Skeletal muscle tissue (tissue), 4 donors: ENCODE data around the gene HERC6. TPM values are rescaled to one million over a fixed set of nuclear protein-coding genes. Genes with fewer than 3 reads are reported as not detected.
"Not testable (repeated sequence)": the region's sequence is repeated elsewhere in the genome, so short reads cannot be mapped to it uniquely, and the experiment has no call there.

Source experiments
- H3K27ac ChIP-seq: one replicate; pipeline ENCODE4 v1.7.0; 2013; ENCODE audit warnings: mild to moderate bottlenecking, low read depth, low read length, inconsistent platforms
- H3K27me3 ChIP-seq, 3 donors: one replicate each; pipeline ENCODE4 v1.7.0; 2013; ENCODE audit warnings: low read length in 3 of 3; ENCODE audit not compliant: control insufficient read depth in 3 of 3, insufficient read depth in 3 of 3
- H3K36me3 ChIP-seq, 3 donors: one replicate each; pipeline ENCODE4 v1.7.0; 2013; ENCODE audit warnings: low read length in 3 of 3; ENCODE audit not compliant: control insufficient read depth in 3 of 3, insufficient read depth in 3 of 3
- H3K4me1 ChIP-seq, 3 donors: one replicate each; pipeline ENCODE4 v1.7.0; 2013; ENCODE audit warnings: low read length in 3 of 3, mild to moderate bottlenecking in 3 of 3; ENCODE audit not compliant: control insufficient read depth in 3 of 3, insufficient read depth in 3 of 3
- H3K4me3 ChIP-seq, 3 donors: one replicate each; pipeline ENCODE4 v1.7.0; 2013; ENCODE audit warnings: low read length in 3 of 3
- H3K9ac ChIP-seq, 3 donors: one replicate each; pipeline ENCODE4 v1.7.0; 2013; ENCODE audit warnings: low read length in 3 of 3, mild to moderate bottlenecking in 3 of 3, moderate library complexity in 2 of 3, low read depth in 1 of 3
- H3K9me3 ChIP-seq, 3 donors: one replicate each; pipeline ENCODE4 v1.7.0; 2013; ENCODE audit warnings: low read length in 3 of 3; ENCODE audit not compliant: control insufficient read depth in 3 of 3
- total RNA-seq: library from RNA; depleted of rRNA; stranded (reverse); fragments of >200 nt; gene quantifications from one replicate; pipeline ENCODE4 v1.2.3, GENCODE V29; 2014
- donor health status: Osteomylitis.

Gene HERC6
- total RNA-seq, 1 donor from 2014 or later, result 2.6 TPM

GRCh38 chr4:88441696-88442095 is 63.0 kb downstream of the HERC6 start:
- H3K27ac ChIP-seq, result no peak overlapping the region

GRCh38 chr4:88442689-88443191 is 64.1 kb downstream of the HERC6 start:
- H3K9me3 ChIP-seq, result no peaks in the 10 kb centered on the region
- H3K36me3 ChIP-seq, result peaks cover 0 to 7% (median 3%) of the 10 kb centered on the region in 3 donors
- no peaks in the 10 kb centered on the region for H3K4me1 ChIP-seq
- H3K27ac ChIP-seq, result no peak overlapping the region
- H3K9ac ChIP-seq, result no peak overlapping the region
- H3K27me3 ChIP-seq, result no peaks in the 10 kb centered on the region
- no peak overlapping the region for H3K4me3 ChIP-seq

More at GRCh38 chr4:88441696-88442095, 63.0 kb downstream of the HERC6 start:
- H3K27me3 ChIP-seq, result no peaks in the 10 kb centered on the region
- no peaks in the 10 kb centered on the region for H3K4me1 ChIP-seq
- no peaks in the 10 kb centered on the region for H3K9me3 ChIP-seq
- peaks cover 0 to 7% (median 3%) of the 10 kb centered on the region in 3 donors for H3K36me3 ChIP-seq
- no peak overlapping the region for H3K9ac ChIP-seq
- no peak overlapping the region for H3K4me3 ChIP-seq

GRCh38 chr4:88443486-88443885 is 64.8 kb downstream of the HERC6 start:
- Histone ChIP-seq H3K9ac (no peak overlapping the region), H3K4me1 (no peaks in the 10 kb centered on the region), H3K9me3 (no peaks in the 10 kb centered on the region), H3K27ac (no peak overlapping the region), H3K4me3 (no peak overlapping the region), H3K27me3 (no peaks in the 10 kb centered on the region), H3K36me3 (peaks cover 0 to 7% (median 3%) of the 10 kb centered on the region in 3 donors)

GRCh38 chr4:88445252-88445651 is 66.6 kb downstream of the HERC6 start:
- no peak overlapping the region for H3K27ac ChIP-seq
- no peaks in the 10 kb centered on the region for H3K9me3 ChIP-seq
- no peak overlapping the region for H3K9ac ChIP-seq
- H3K27me3 ChIP-seq, result no peaks in the 10 kb centered on the region
- no peaks in the 10 kb centered on the region for H3K4me1 ChIP-seq
- peaks cover 0 to 6% (median 3%) of the 10 kb centered on the region in 3 donors for H3K36me3 ChIP-seq
- H3K4me3 ChIP-seq, result no peak overlapping the region

GRCh38 chr4:88446124-88446523 is 67.5 kb downstream of the HERC6 start:
- Histone ChIP-seq H3K4me1 (no peaks in the 10 kb centered on the region), H3K27me3 (no peaks in the 10 kb centered on the region), H3K27ac (no peak overlapping the region), H3K9ac (no peak overlapping the region), H3K36me3 (peaks cover 0 to 3% (median 3%) of the 10 kb centered on the region in 3 donors), H3K9me3 (no peaks in the 10 kb centered on the region), H3K4me3 (no peak overlapping the region)

- peaks cover 0 to 2% (median 1%) of the 10 kb centered on the region in 3 donors for H3K36me3 ChIP-seq
- H3K27me3 ChIP-seq, result no peaks in the 10 kb centered on the region
- H3K9ac ChIP-seq, result no peak overlapping the region
- no peak overlapping the region for H3K27ac ChIP-seq
- H3K4me1 ChIP-seq, result no peaks in the 10 kb centered on the region
- no peaks in the 10 kb centered on the region for H3K9me3 ChIP-seq
- H3K4me3 ChIP-seq, result no peak overlapping the region
These were observed 68.9 kb downstream of the HERC6 start for GRCh38 chr4:88447371-88448095.

GRCh38 chr4:88448211-88448765 is 69.6 kb downstream of the HERC6 start:
- H3K36me3 ChIP-seq, H3K9ac ChIP-seq, H3K4me3 ChIP-seq, H3K27ac ChIP-seq, H3K9me3 ChIP-seq, H3K27me3 ChIP-seq, H3K4me1 ChIP-seq: not testable (repeated sequence)

- H3K9ac ChIP-seq, result no peak overlapping the region
- no peaks in the 10 kb centered on the region for H3K9me3 ChIP-seq
- H3K27me3 ChIP-seq, result no peaks in the 10 kb centered on the region
- no peak overlapping the region for H3K4me3 ChIP-seq
- H3K36me3 ChIP-seq, result no peaks in the 10 kb centered on the region
- no peak overlapping the region for H3K27ac ChIP-seq
- H3K4me1 ChIP-seq, result no peaks in the 10 kb centered on the region
These were observed 70.2 kb downstream of the HERC6 start for GRCh38 chr4:88448889-88449288.

- H3K9me3 ChIP-seq, result no peaks in the 10 kb centered on the region
- no peak overlapping the region for H3K4me3 ChIP-seq
- H3K27ac ChIP-seq, result no peak overlapping the region
- H3K9ac ChIP-seq, result no peak overlapping the region
- H3K36me3 ChIP-seq, result no peaks in the 10 kb centered on the region
- no peaks in the 10 kb centered on the region for H3K4me1 ChIP-seq
- no peaks in the 10 kb centered on the region for H3K27me3 ChIP-seq
These were observed 70.6 kb downstream of the HERC6 start for GRCh38 chr4:88449290-88449689.

GRCh38 chr4:88451205-88451604 is 72.6 kb downstream of the HERC6 start:
- Histone ChIP-seq H3K27ac (no peak overlapping the region), H3K9ac (no peak overlapping the region), H3K27me3 (no peaks in the 10 kb centered on the region), H3K4me1 (no peaks in the 10 kb centered on the region), H3K36me3 (no peaks in the 10 kb centered on the region), H3K4me3 (no peak overlapping the region), H3K9me3 (no peaks in the 10 kb centered on the region)
